ENCODE measurements around the gene TTC3.

GRCh38 chr21:37210799-37211198 lies 137.7 kb downstream of the TTC3 start:
- TF ChIP-seq POLR2AphosphoS5 (IDR thresholded peaks at IDR 0.05; ENCODE audit: borderline replicate concordance, low read depth, low read length) (no peak), EZH2 (IDR thresholded peaks at IDR 0.05) (no peak)
